ENCODE data around the gene HTR2C.

HTR2C gene

DNA sequence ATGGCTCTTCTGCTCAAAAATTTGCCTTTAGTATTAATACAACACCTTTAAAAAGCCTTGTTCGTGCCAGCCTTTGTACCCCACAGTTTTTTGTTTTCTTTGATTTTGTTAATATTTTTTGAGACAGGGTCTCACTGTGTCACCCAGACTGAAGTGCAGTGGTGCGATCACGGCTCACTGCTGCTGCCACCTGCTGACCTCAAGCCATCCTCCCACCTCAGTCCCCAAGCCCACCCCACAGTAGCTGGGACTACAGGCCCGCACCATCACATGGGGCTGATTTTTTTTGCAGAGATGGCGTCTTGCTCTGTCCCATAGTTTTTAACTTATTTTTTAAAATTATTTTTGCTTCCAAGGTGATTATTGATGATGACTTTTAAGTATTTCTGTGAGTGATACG is 134.0 kb downstream of the HTR2C start (continued):
- TF ChIP-seq RARB (CRISPR knock-in tag; IDR thresholded peaks at IDR 0.05): no peak
- TF ChIP-seq, protein P1, sequence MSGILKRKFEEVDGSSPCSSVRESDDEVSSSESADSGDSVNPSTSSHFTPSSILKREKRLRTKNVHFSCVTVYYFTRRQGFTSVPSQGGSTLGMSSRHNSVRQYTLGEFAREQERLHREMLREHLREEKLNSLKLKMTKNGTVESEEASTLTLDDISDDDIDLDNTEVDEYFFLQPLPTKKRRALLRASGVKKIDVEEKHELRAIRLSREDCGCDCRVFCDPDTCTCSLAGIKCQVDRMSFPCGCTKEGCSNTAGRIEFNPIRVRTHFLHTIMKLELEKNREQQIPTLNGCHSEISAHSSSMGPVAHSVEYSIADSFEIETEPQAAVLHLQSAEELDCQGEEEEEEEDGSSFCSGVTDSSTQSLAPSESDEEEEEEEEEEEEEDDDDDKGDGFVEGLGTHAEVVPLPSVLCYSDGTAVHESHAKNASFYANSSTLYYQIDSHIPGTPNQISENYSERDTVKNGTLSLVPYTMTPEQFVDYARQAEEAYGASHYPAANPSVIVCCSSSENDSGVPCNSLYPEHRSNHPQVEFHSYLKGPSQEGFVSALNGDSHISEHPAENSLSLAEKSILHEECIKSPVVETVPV (CRISPR knock-in tag; IDR thresholded peaks at IDR 0.05): no peak

DNA sequence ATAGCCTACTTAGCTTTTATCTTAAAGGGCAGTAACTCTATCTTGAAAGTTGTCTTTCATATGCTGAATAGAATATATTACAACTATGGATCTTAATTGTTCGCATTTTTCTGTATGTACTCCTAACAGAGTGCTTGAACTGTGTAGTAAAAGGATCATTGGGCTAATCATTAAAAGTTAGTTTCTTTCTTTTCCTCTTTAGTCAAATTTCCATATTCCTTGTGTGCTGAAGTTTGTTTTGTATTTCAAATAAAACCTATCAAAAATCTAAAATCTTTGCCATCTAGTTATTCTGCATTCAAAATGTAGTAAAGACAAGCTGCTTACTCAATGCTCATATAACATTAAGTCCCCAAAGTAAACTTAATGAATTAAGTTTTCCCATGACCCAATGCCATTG is 182.7 kb downstream of the HTR2C start:
- ATAC-seq: no peak
- TF ChIP-seq BACH2 (CRISPR knock-in tag; IDR thresholded peaks at IDR 0.05; ENCODE audit: borderline replicate concordance) (no peak), ARNTL (CRISPR knock-in tag; IDR thresholded peaks at IDR 0.05; ENCODE audit: borderline replicate concordance, low read depth) (no peak), ZFP30 (CRISPR knock-in tag; IDR thresholded peaks at IDR 0.05) (no peak), ZNF565 (CRISPR knock-in tag; conservative IDR thresholded peaks at IDR 0.05; ENCODE audit: low read depth) (no peak), PPARA (CRISPR knock-in tag; IDR thresholded peaks at IDR 0.05; ENCODE audit: borderline replicate concordance) (no peak), ZNF70 (CRISPR knock-in tag; IDR thresholded peaks at IDR 0.05) (no peak), ZNF8 (CRISPR knock-in tag; IDR thresholded peaks at IDR 0.05) (no peak), ZC3H10 (CRISPR knock-in tag; IDR thresholded peaks at IDR 0.05) (no peak), OSR1 (CRISPR knock-in tag; IDR thresholded peaks at IDR 0.05) (no peak), SNAI2 (CRISPR knock-in tag; IDR thresholded peaks at IDR 0.05) (no peak), GLIS3 (CRISPR knock-in tag; IDR thresholded peaks at IDR 0.05) (no peak), TSHZ2 (CRISPR knock-in tag; IDR thresholded peaks at IDR 0.05) (no peak), ISL1 (CRISPR knock-in tag; IDR thresholded peaks at IDR 0.05) (no peak), POU6F1 (CRISPR knock-in tag; IDR thresholded peaks at IDR 0.05; ENCODE audit: borderline replicate concordance, low read depth) (no peak), TCF4 (CRISPR knock-in tag; IDR thresholded peaks at IDR 0.05; ENCODE audit: borderline replicate concordance) (no peak), CSDC2 (CRISPR knock-in tag; IDR thresholded peaks at IDR 0.05) (no peak)
- TF ChIP-seq, protein P1 (CRISPR knock-in tag; IDR thresholded peaks at IDR 0.05): no peak
- TF ChIP-seq, protein P2, sequence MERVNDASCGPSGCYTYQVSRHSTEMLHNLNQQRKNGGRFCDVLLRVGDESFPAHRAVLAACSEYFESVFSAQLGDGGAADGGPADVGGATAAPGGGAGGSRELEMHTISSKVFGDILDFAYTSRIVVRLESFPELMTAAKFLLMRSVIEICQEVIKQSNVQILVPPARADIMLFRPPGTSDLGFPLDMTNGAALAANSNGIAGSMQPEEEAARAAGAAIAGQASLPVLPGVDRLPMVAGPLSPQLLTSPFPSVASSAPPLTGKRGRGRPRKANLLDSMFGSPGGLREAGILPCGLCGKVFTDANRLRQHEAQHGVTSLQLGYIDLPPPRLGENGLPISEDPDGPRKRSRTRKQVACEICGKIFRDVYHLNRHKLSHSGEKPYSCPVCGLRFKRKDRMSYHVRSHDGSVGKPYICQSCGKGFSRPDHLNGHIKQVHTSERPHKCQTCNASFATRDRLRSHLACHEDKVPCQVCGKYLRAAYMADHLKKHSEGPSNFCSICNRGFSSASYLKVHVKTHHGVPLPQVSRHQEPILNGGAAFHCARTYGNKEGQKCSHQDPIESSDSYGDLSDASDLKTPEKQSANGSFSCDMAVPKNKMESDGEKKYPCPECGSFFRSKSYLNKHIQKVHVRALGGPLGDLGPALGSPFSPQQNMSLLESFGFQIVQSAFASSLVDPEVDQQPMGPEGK (CRISPR knock-in tag; IDR thresholded peaks at IDR 0.05; ENCODE audit: borderline replicate concordance): no peak

GRCh38 chrX:114774691-114775090 is 190.8 kb downstream of the HTR2C start:
- ATAC-seq: no peak
- TF ChIP-seq ESRRG (CRISPR knock-in tag; IDR thresholded peaks at IDR 0.05) (no peak), OSR1 (CRISPR knock-in tag; IDR thresholded peaks at IDR 0.05) (no peak), TCF4 (CRISPR knock-in tag; IDR thresholded peaks at IDR 0.05; ENCODE audit: borderline replicate concordance) (no peak), RARB (CRISPR knock-in tag; IDR thresholded peaks at IDR 0.05) (no peak), BACH2 (CRISPR knock-in tag; IDR thresholded peaks at IDR 0.05; ENCODE audit: borderline replicate concordance) (no peak), TSHZ2 (CRISPR knock-in tag; IDR thresholded peaks at IDR 0.05) (no peak), ZNF70 (CRISPR knock-in tag; IDR thresholded peaks at IDR 0.05) (no peak), ZFP30 (CRISPR knock-in tag; IDR thresholded peaks at IDR 0.05) (no peak), SNAI2 (CRISPR knock-in tag; IDR thresholded peaks at IDR 0.05) (no peak), ARNTL (CRISPR knock-in tag; IDR thresholded peaks at IDR 0.05; ENCODE audit: borderline replicate concordance, low read depth) (no peak), PPARA (CRISPR knock-in tag; IDR thresholded peaks at IDR 0.05; ENCODE audit: borderline replicate concordance) (no peak), ISL1 (CRISPR knock-in tag; IDR thresholded peaks at IDR 0.05) (no peak), ZC3H10 (CRISPR knock-in tag; IDR thresholded peaks at IDR 0.05) (no peak), CSDC2 (CRISPR knock-in tag; IDR thresholded peaks at IDR 0.05) (no peak)
- TF ChIP-seq, protein P2 (CRISPR knock-in tag; IDR thresholded peaks at IDR 0.05; ENCODE audit: borderline replicate concordance): no peak
- TF ChIP-seq, protein P1 (CRISPR knock-in tag; IDR thresholded peaks at IDR 0.05): no peak

Data from SK-N-SH treated with all-trans-retinoic acid at 6 μM for 48 hours (cell line).